GM23338 (cell line): ENCODE data around the gene OR4M1. TPM values are rescaled to one million over a fixed set of nuclear protein-coding genes. Genes with fewer than 3 reads are reported as not detected.

Experiments
- ATAC-seq: fragments of 200-7000 bp; cut with Tn5 transposase; 3 replicates; pipeline ENCODE4 v1.9.1; 2020
- DNase-seq: peaks from one replicate; pipeline ENCODE4 v3.0.0-alpha.2; 2015; ENCODE audit warnings: low spot score
- H2AFZ ChIP-seq: fragments of 200-600 bp; sonication (generic); 2 replicates; pipeline ENCODE4 v1.8.0; 2016; ENCODE audit warnings: antibody characterized with exemption, mild to moderate bottlenecking, moderate library complexity
- H3F3A ChIP-seq: fragments of 200-600 bp; sonication (generic); replicated peaks from 2 replicates; pipeline ENCODE4 v1.8.0; 2017; ENCODE audit warnings: antibody characterized with exemption, mixed run types, low read depth
- H3K27ac ChIP-seq: fragments of 200-600 bp; sonication (generic); 2 replicates; pipeline ENCODE4 v1.6.1; 2016; ENCODE audit warnings: low read depth
- H3K27me3 ChIP-seq: fragments of 200-600 bp; sonication (generic); 2 replicates; pipeline ENCODE4 v1.8.0; 2016; ENCODE audit warnings: mild to moderate bottlenecking, mixed run types, moderate library complexity; ENCODE audit not compliant: insufficient read depth
- H3K36me3 ChIP-seq: fragments of 200-600 bp; sonication (generic); 2 replicates; pipeline ENCODE4 v1.8.0; 2016; ENCODE audit warnings: mild to moderate bottlenecking; ENCODE audit not compliant: insufficient read depth
- H3K4me1 ChIP-seq: fragments of 200-600 bp; sonication (generic); 2 replicates; pipeline ENCODE4 v1.8.0; 2016; ENCODE audit warnings: mild to moderate bottlenecking, moderate library complexity; ENCODE audit not compliant: insufficient read depth
- H3K4me2 ChIP-seq: fragments of 200-600 bp; sonication (generic); 2 replicates; pipeline ENCODE4 v1.7.1; 2017; ENCODE audit warnings: mixed run types
- H3K4me3 ChIP-seq: fragments of 200-600 bp; sonication (generic); 2 replicates; pipeline ENCODE4 v1.6.1; 2016; ENCODE audit warnings: mixed run types
- H3K79me2 ChIP-seq: fragments of 200-600 bp; sonication (generic); replicated peaks from 2 replicates; pipeline ENCODE4 v1.8.0; 2017; ENCODE audit warnings: mild to moderate bottlenecking; ENCODE audit not compliant: insufficient read depth
- H3K9me2 ChIP-seq: fragments of 200-600 bp; sonication (generic); 2 replicates; pipeline ENCODE4 v1.8.0; 2017; ENCODE audit not compliant: insufficient read depth
- H4K20me1 ChIP-seq: fragments of 200-600 bp; sonication (generic); replicated peaks from 2 replicates; pipeline ENCODE4 v1.8.0; 2017; ENCODE audit warnings: mild to moderate bottlenecking; ENCODE audit not compliant: insufficient read depth
- H3K27ac Mint-ChIP-seq: 2 replicates; pipeline ENCODE4 v1.8.0; 2020; ENCODE audit warnings: inconsistent platforms, mild to moderate bottlenecking, moderate library complexity, mixed read lengths
- H3K27me3 Mint-ChIP-seq: 3 replicates; pipeline ENCODE4 v1.8.0; 2022; ENCODE audit warnings: low read depth, mild to moderate bottlenecking, moderate library complexity, mixed read lengths, inconsistent platforms; ENCODE audit not compliant: insufficient read depth, poor library complexity
- H3K36me3 Mint-ChIP-seq: 3 replicates; pipeline ENCODE4 v1.8.0; 2021; ENCODE audit warnings: low read depth, mild to moderate bottlenecking, inconsistent platforms, moderate library complexity, mixed read lengths
- H3K4me1 Mint-ChIP-seq: 3 replicates; pipeline ENCODE4 v1.8.0; 2020; ENCODE audit warnings: mild to moderate bottlenecking, inconsistent platforms, mixed read lengths
- H3K4me3 Mint-ChIP-seq: 3 replicates; pipeline ENCODE4 v1.8.0; 2021; ENCODE audit warnings: moderate library complexity, mild to moderate bottlenecking, inconsistent platforms, mixed read lengths
- H3K9me3 Mint-ChIP-seq: 3 replicates; pipeline ENCODE4 v1.8.0; 2020; ENCODE audit warnings: moderate library complexity, mild to moderate bottlenecking, inconsistent platforms, mixed read lengths
- CREB1 ChIP-seq: fragments of 250-450 bp; sonication (Bioruptor Pico); IDR thresholded peaks from 2 replicates; pipeline ENCODE4 v1.5.0; 2020; ENCODE audit warnings: low read depth, mild to moderate bottlenecking, moderate library complexity
- EZH2 ChIP-seq: fragments of 200-600 bp; sonication (generic); IDR thresholded peaks from one replicate; pipeline ENCODE4 v1.8.0; 2017; ENCODE audit warnings: antibody characterized with exemption, mild to moderate bottlenecking, low read depth; ENCODE audit not compliant: unreplicated experiment
- EZH2phosphoT487 ChIP-seq: fragments of 200-600 bp; sonication (generic); IDR thresholded peaks from one replicate; pipeline ENCODE4 v1.8.1; 2018; ENCODE audit warnings: antibody characterized with exemption; ENCODE audit not compliant: unreplicated experiment
- JUNB ChIP-seq: IDR thresholded peaks from one replicate; pipeline ENCODE4 v1.6.1; 2016; ENCODE audit warnings: antibody characterized with exemption; ENCODE audit not compliant: unreplicated experiment
- NANOG ChIP-seq: IDR thresholded peaks from 2 replicates; pipeline ENCODE4 v1.6.1; 2016; ENCODE audit warnings: antibody characterized with exemption, borderline replicate concordance
- POLR2AphosphoS5 ChIP-seq: IDR thresholded peaks from 2 replicates; pipeline ENCODE4 v1.6.1; 2016; ENCODE audit warnings: antibody characterized with exemption, low read depth
- REST ChIP-seq: IDR thresholded peaks from one replicate; pipeline ENCODE4 v1.6.1; 2018; ENCODE audit warnings: antibody characterized with exemption; ENCODE audit not compliant: unreplicated experiment
- STAT1 ChIP-seq: IDR thresholded peaks from one replicate; pipeline ENCODE4 v1.6.1; 2016; ENCODE audit warnings: antibody characterized with exemption; ENCODE audit not compliant: unreplicated experiment
- ZNF114 ChIP-seq: fragments of 250-450 bp; sonication (Bioruptor Pico); IDR thresholded peaks from 2 replicates; pipeline ENCODE4 v1.5.0; 2020; ENCODE audit warnings: mild to moderate bottlenecking, moderate library complexity
- ZNF331 ChIP-seq: fragments of 250-450 bp; sonication (Bioruptor Pico); IDR thresholded peaks from 2 replicates; pipeline ENCODE4 v1.5.0; 2020; ENCODE audit warnings: low read depth, mild to moderate bottlenecking, moderate library complexity
- polyA plus RNA-seq: library from polyadenylated mRNA; unstranded; fragments of >200 nt; fragmentation: Nextera tagmentation; extraction: Ambion mirVana; gene quantifications from 2 replicates; pipeline ENCODE4 v1.2.1, GENCODE V29; 2016
- total RNA-seq: library from RNA; depleted of rRNA; stranded (reverse); fragments of >200 nt; shearing (Covaris generic); gene quantifications from 2 replicates; pipeline ENCODE4 v1.2.3, GENCODE V29; 2014
- TF ChIP-seq, protein P1 (sequence below): IDR thresholded peaks from 2 replicates; pipeline ENCODE4 v1.6.1; 2016; ENCODE audit warnings: antibody characterized with exemption
- TF ChIP-seq, protein P2 (sequence below): fragments of 250-450 bp; sonication (Bioruptor Pico); IDR thresholded peaks from 2 replicates; pipeline ENCODE4 v1.5.0; 2020; ENCODE audit warnings: mild to moderate bottlenecking, moderate library complexity
- TF ChIP-seq, protein P3 (sequence below), 2 experiments: fragments of 200-600 bp in 1 of 2; sonication (generic) in 1 of 2; conservative IDR thresholded peaks; 2 replicates each; pipeline versions ENCODE4 v1.5.1 to v1.6.1; 2016 to 2017; ENCODE audit warnings: antibody characterized with exemption in 2 of 2, low read depth in 2 of 2, mild to moderate bottlenecking in 2 of 2, moderate library complexity in 1 of 2

OR4M1 gene
- total and polyA plus RNA-seq, 2 experiments from 2014 or later: not detected

- Histone ChIP-seq H3K79me2 (no peaks in the 10 kb centered on the region), H3K9me2 (no peaks in the 10 kb centered on the region), H3K27me3 (no peaks in the 10 kb centered on the region), H3K36me3 (peaks cover 10% of the 10 kb centered on the region; the same call in 1 of the 2 replicates), H3F3A (no peaks in the 10 kb centered on the region), H4K20me1 (no peaks in the 10 kb centered on the region), H3K4me2 (no peak overlapping the region), H3K4me3 (no peak overlapping the region), H3K27ac (no peak overlapping the region), H2AFZ (no peak overlapping the region), H3K4me1 (no peaks in the 10 kb centered on the region)
- no peak overlapping the region for H3K27ac Mint-ChIP-seq
- H3K36me3 Mint-ChIP-seq: peaks cover 26% of the 10 kb centered on the region; the same call in 2 of the 3 replicates
- TF ChIP-seq STAT1 (no peak), EZH2 (no peak), NANOG (no peak), REST (no peak), JUNB (no peak), EZH2phosphoT487 (no peak), ZNF331 (CRISPR knock-in tag) (no peak), ZNF114 (CRISPR knock-in tag) (no peak), POLR2AphosphoS5 (no peak), CREB1 (no peak)
- TF ChIP-seq, protein P1, sequence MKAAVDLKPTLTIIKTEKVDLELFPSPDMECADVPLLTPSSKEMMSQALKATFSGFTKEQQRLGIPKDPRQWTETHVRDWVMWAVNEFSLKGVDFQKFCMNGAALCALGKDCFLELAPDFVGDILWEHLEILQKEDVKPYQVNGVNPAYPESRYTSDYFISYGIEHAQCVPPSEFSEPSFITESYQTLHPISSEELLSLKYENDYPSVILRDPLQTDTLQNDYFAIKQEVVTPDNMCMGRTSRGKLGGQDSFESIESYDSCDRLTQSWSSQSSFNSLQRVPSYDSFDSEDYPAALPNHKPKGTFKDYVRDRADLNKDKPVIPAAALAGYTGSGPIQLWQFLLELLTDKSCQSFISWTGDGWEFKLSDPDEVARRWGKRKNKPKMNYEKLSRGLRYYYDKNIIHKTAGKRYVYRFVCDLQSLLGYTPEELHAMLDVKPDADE: no peak
- TF ChIP-seq, protein P2, sequence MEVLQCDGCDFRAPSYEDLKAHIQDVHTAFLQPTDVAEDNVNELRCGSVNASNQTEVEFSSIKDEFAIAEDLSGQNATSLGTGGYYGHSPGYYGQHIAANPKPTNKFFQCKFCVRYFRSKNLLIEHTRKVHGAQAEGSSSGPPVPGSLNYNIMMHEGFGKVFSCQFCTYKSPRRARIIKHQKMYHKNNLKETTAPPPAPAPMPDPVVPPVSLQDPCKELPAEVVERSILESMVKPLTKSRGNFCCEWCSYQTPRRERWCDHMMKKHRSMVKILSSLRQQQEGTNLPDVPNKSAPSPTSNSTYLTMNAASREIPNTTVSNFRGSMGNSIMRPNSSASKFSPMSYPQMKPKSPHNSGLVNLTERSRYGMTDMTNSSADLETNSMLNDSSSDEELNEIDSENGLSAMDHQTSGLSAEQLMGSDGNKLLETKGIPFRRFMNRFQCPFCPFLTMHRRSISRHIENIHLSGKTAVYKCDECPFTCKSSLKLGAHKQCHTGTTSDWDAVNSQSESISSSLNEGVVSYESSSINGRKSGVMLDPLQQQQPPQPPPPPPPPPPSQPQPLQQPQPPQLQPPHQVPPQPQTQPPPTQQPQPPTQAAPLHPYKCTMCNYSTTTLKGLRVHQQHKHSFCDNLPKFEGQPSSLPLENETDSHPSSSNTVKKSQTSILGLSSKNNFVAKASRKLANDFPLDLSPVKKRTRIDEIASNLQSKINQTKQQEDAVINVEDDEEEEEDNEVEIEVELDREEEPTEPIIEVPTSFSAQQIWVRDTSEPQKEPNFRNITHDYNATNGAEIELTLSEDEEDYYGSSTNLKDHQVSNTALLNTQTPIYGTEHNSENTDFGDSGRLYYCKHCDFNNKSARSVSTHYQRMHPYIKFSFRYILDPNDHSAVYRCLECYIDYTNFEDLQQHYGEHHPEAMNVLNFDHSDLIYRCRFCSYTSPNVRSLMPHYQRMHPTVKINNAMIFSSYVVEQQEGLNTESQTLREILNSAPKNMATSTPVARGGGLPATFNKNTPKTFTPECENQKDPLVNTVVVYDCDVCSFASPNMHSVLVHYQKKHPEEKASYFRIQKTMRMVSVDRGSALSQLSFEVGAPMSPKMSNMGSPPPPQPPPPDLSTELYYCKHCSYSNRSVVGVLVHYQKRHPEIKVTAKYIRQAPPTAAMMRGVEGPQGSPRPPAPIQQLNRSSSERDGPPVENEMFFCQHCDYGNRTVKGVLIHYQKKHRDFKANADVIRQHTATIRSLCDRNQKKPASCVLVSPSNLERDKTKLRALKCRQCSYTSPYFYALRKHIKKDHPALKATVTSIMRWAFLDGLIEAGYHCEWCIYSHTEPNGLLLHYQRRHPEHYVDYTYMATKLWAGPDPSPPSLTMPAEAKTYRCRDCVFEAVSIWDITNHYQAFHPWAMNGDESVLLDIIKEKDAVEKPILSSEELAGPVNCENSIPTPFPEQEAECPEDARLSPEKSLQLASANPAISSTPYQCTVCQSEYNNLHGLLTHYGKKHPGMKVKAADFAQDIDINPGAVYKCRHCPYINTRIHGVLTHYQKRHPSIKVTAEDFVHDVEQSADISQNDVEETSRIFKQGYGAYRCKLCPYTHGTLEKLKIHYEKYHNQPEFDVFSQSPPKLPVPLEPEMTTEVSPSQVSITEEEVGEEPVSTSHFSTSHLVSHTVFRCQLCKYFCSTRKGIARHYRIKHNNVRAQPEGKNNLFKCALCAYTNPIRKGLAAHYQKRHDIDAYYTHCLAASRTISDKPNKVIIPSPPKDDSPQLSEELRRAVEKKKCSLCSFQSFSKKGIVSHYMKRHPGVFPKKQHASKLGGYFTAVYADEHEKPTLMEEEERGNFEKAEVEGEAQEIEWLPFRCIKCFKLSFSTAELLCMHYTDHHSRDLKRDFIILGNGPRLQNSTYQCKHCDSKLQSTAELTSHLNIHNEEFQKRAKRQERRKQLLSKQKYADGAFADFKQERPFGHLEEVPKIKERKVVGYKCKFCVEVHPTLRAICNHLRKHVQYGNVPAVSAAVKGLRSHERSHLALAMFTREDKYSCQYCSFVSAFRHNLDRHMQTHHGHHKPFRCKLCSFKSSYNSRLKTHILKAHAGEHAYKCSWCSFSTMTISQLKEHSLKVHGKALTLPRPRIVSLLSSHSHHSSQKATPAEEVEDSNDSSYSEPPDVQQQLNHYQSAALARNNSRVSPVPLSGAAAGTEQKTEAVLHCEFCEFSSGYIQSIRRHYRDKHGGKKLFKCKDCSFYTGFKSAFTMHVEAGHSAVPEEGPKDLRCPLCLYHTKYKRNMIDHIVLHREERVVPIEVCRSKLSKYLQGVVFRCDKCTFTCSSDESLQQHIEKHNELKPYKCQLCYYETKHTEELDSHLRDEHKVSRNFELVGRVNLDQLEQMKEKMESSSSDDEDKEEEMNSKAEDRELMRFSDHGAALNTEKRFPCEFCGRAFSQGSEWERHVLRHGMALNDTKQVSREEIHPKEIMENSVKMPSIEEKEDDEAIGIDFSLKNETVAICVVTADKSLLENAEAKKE (CRISPR knock-in tag): no peak
- TF ChIP-seq, protein P3, sequence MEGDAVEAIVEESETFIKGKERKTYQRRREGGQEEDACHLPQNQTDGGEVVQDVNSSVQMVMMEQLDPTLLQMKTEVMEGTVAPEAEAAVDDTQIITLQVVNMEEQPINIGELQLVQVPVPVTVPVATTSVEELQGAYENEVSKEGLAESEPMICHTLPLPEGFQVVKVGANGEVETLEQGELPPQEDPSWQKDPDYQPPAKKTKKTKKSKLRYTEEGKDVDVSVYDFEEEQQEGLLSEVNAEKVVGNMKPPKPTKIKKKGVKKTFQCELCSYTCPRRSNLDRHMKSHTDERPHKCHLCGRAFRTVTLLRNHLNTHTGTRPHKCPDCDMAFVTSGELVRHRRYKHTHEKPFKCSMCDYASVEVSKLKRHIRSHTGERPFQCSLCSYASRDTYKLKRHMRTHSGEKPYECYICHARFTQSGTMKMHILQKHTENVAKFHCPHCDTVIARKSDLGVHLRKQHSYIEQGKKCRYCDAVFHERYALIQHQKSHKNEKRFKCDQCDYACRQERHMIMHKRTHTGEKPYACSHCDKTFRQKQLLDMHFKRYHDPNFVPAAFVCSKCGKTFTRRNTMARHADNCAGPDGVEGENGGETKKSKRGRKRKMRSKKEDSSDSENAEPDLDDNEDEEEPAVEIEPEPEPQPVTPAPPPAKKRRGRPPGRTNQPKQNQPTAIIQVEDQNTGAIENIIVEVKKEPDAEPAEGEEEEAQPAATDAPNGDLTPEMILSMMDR (conservative IDR thresholded peaks at IDR 0.05; ENCODE audit: low read depth in 2 of 2): no peak
- no peaks in the 10 kb centered on the region; the same call in 1 of the 3 replicates for H3K9me3 Mint-ChIP-seq
- no peak overlapping the region for H3K4me3 Mint-ChIP-seq
- no peak for ATAC-seq
- H3K27me3 Mint-ChIP-seq: no peaks in the 10 kb centered on the region
- no peaks in the 10 kb centered on the region for H3K4me1 Mint-ChIP-seq
- no peak for DNase-seq
Measured at GRCh38 chr14:19828314-19828713, 55.0 kb downstream of the OR4M1 start.
